ENCODE measurements around the gene EXOC4. TPM values are rescaled to one million over a fixed set of nuclear protein-coding genes. Genes with fewer than 3 reads are reported as not detected.

EXOC4 gene
- total RNA-seq, 1 experiment from 2014 or later: 75.8 TPM

DNA sequence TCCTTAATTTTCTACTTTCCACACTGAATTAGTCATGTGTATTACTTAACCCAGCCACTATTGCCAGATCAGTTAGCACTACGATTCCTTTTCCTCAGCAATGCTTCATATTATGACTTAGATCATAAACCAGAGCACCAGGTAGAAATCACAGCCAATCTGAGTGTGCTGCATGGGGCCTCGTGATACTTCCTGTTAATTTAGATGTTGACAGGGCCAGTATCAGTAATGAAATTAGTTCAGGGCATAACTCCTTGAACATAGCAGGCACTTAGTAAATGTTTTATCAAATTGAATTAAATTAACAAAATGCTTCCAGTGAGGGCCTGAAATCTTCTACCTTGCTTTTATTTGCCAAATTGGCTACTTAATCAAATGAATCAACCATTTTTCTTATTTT lies 705.0 kb downstream of the EXOC4 start:
- Histone ChIP-seq H3K23me2 (ENCODE audit: insufficient read length, low read depth, low read length, poor library complexity, severe bottlenecking) (no peaks in the 10 kb centered on the region), H3K79me1 (ENCODE audit: insufficient read depth, low read depth, low read length, poor library complexity, severe bottlenecking) (no peaks in the 10 kb centered on the region), H3K4ac (ENCODE audit: low read depth, low read length) (no peak overlapping the region), H2AK5ac (ENCODE audit: insufficient read length, low read length) (no peak overlapping the region), H2BK120ac (ENCODE audit: low read depth, low read length, poor library complexity, severe bottlenecking) (no peak overlapping the region), H3K4me2 (ENCODE audit: insufficient read depth, insufficient read length, low read length) (no peak overlapping the region), H2BK20ac (ENCODE audit: low read depth, low read length, poor library complexity, severe bottlenecking) (no peak overlapping the region), H2BK12ac (ENCODE audit: insufficient read length, low read depth, low read length) (no peak overlapping the region), H2BK5ac (ENCODE audit: insufficient read length, low read length) (no peak overlapping the region), H3K9ac (ENCODE audit: extremely low read depth, insufficient read length, low read length) (no peak overlapping the region), H2BK15ac (ENCODE audit: low read depth, low read length) (no peak overlapping the region), H2AFZ (ENCODE audit: low read length) (no peak overlapping the region), H4K5ac (ENCODE audit: insufficient read length, low read depth, low read length) (no peak overlapping the region), H3K23ac (ENCODE audit: insufficient read length, low read depth, low read length) (no peak overlapping the region), H3K4me1 (ENCODE audit: insufficient read depth, low read length) (no peaks in the 10 kb centered on the region), H4K20me1 (ENCODE audit: control insufficient read depth, insufficient read depth, insufficient read length) (no peaks in the 10 kb centered on the region), H3K9me3 (ENCODE audit: control insufficient read depth, low read depth, low read length) (peaks cover 9% of the 10 kb centered on the region), H4K8ac (replicated peaks; ENCODE audit: insufficient read length, low read depth, low read length) (no peak overlapping the region), H3K27ac (ENCODE audit: insufficient read length, low read depth, low read length) (no peak overlapping the region), H3T11ph (ENCODE audit: low read length) (no peak overlapping the region), H3K27me3 (ENCODE audit: insufficient read depth, low read length) (no peaks in the 10 kb centered on the region), H3K18ac (ENCODE audit: insufficient read length, low read depth, low read length) (no peak overlapping the region), H3K56ac (ENCODE audit: insufficient read length, low read depth, low read length) (no peak overlapping the region), H4K91ac (ENCODE audit: insufficient read length, low read depth, low read length) (no peak overlapping the region), H3K79me2 (ENCODE audit: insufficient read depth, low read length) (no peaks in the 10 kb centered on the region), H3K14ac (ENCODE audit: insufficient read depth, low read length) (no peak overlapping the region)
- Mint-ChIP-seq H3K4me1 (peaks cover 6 to 12% of the 10 kb centered on the region in 2 experiments; a peak in 2 of 4 replicates), H3K36me3 (ENCODE audit: insufficient read depth in 1 of 3, low read depth in 3 of 3) (peaks cover 6 to 22% (median 11%) of the 10 kb centered on the region in 3 experiments; a peak in 6 of 7 replicates), H3K27me3 (ENCODE audit: low read depth) (no peaks in the 10 kb centered on the region; the same call in 1 of the 2 replicates), H3K4me3 (no peak overlapping the region), H3K9me3 (peaks cover 12 to 13% of the 10 kb centered on the region in 2 experiments), H3K27ac (0 out of 7 replicates have a peak overlapping the region, but pooled peaks of 1 of the 3 experiments have one; percentile 30)
- TF ChIP-seq, protein P1, sequence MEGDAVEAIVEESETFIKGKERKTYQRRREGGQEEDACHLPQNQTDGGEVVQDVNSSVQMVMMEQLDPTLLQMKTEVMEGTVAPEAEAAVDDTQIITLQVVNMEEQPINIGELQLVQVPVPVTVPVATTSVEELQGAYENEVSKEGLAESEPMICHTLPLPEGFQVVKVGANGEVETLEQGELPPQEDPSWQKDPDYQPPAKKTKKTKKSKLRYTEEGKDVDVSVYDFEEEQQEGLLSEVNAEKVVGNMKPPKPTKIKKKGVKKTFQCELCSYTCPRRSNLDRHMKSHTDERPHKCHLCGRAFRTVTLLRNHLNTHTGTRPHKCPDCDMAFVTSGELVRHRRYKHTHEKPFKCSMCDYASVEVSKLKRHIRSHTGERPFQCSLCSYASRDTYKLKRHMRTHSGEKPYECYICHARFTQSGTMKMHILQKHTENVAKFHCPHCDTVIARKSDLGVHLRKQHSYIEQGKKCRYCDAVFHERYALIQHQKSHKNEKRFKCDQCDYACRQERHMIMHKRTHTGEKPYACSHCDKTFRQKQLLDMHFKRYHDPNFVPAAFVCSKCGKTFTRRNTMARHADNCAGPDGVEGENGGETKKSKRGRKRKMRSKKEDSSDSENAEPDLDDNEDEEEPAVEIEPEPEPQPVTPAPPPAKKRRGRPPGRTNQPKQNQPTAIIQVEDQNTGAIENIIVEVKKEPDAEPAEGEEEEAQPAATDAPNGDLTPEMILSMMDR (conservative IDR thresholded peaks at IDR 0.05): no peak
- WGBS (ENCODE audit: extremely low coverage, insufficient read length, low lambda C conversion rate): no CpG with 5 or more reads among the region's 2 CpGs
- no peak for DNase-seq
